Tibial nerve (tissue), 4 donors: ENCODE data around the gene ZNF92. TPM values are rescaled to one million over a fixed set of nuclear protein-coding genes. Genes with fewer than 3 reads are reported as not detected.

Experiments
- DNase-seq, 2 donors: peaks; one replicate each; pipeline ENCODE4 v3.0.0-alpha.2; 2019; ENCODE audit warnings: low spot score in 2 of 2
- H3K27ac ChIP-seq, 4 donors: fragments of 200-600 bp; sonication (generic) in 3 of 4; one replicate each; pipeline ENCODE4 v1.5.1; 2017 to 2019; ENCODE audit warnings: mild to moderate bottlenecking in 1 of 4
- H3K27me3 ChIP-seq, 2 donors: fragments of 200-600 bp; sonication (generic) in 1 of 2; one replicate each; pipeline versions ENCODE4 v1.5.1 to v1.6.0; 2017 to 2019
- H3K36me3 ChIP-seq, 3 donors: fragments of 200-600 bp; sonication (generic); one replicate each; pipeline ENCODE4 v1.5.1; 2018 to 2019
- H3K4me1 ChIP-seq, 4 donors: fragments of 200-600 bp; sonication (generic) in 3 of 4; one replicate each; pipeline ENCODE4 v1.5.1; 2017 to 2019
- H3K4me3 ChIP-seq, 4 donors: fragments of 200-600 bp; sonication (generic) in 3 of 4; one replicate each; pipeline ENCODE4 v1.5.1; 2017 to 2019; ENCODE audit warnings: mild to moderate bottlenecking in 1 of 4, moderate library complexity in 1 of 4
- H3K9me3 ChIP-seq, 4 donors: fragments of 200-600 bp; sonication (generic) in 3 of 4; one replicate each; pipeline ENCODE4 v1.5.1; 2017 to 2019
- CTCF ChIP-seq, 5 experiments: fragments of 200-600 bp in 3 of 5; fragments of 450-650 bp in 2 of 5; sonication (generic) in 3 of 5; IDR thresholded peaks; one replicate each; pipeline ENCODE4 v1.5.1; 2016 to 2019; ENCODE audit warnings: antibody characterized with exemption in 5 of 5, mild to moderate bottlenecking in 3 of 5, moderate library complexity in 2 of 5
- EP300 ChIP-seq, 2 donors: sonication (generic); formaldehyde crosslinking; IDR thresholded peaks; one replicate each; pipeline ENCODE4 v1.6.1; 2017; ENCODE audit warnings: antibody characterized with exemption in 2 of 2, mild to moderate bottlenecking in 1 of 2
- POLR2A ChIP-seq, 2 donors: fragments of 450-650 bp; IDR thresholded peaks; one replicate each; pipeline ENCODE4 v1.6.1; 2017; ENCODE audit warnings: antibody characterized with exemption in 2 of 2, mild to moderate bottlenecking in 2 of 2, moderate library complexity in 2 of 2
- WGBS, 2 donors: methylation state at CpG; one replicate each; pipeline ENCODE4 v1.1.5; 2018; 5-methylcytosine and 5-hydroxymethylcytosine counted together
- total RNA-seq, 4 donors: library from RNA; depleted of rRNA; stranded (reverse); fragments of >200 nt; gene quantifications; one replicate each; pipeline ENCODE4 v1.1.0, GENCODE V29; 2016

ZNF92 gene
- total RNA-seq, 4 donors from 2014 or later: 3.9 to 7.9 (median 5.1) TPM

- Histone ChIP-seq H3K27ac (no peak overlapping the region), H3K27me3 (no peaks in the 10 kb centered on the region), H3K36me3 (peaks cover 0 to 20% (median 5%) of the 10 kb centered on the region in 3 donors), H3K4me1 (peaks cover 0 to 18% (median 6%) of the 10 kb centered on the region in 4 donors), H3K9me3 (no peaks in the 10 kb centered on the region), H3K4me3 (no peak overlapping the region)
- TF ChIP-seq CTCF (IDR thresholded peaks at IDR 0.05) (no peak), EP300 (IDR thresholded peaks at IDR 0.05) (no peak), POLR2A (IDR thresholded peaks at IDR 0.05) (no peak)
- no peak for DNase-seq
- 66 to 94% methylated on average over 3 of the region's 3 CpGs for WGBS, 2 donors
These were observed 5.7 kb downstream of the ZNF92 start for GRCh38 chr7:65379318-65379717.

GRCh38 chr7:65381742-65382141 is 8.1 kb downstream of the ZNF92 start:
- Histone ChIP-seq H3K4me3 (no peak overlapping the region), H3K4me1 (no peaks in the 10 kb centered on the region), H3K9me3 (no peaks in the 10 kb centered on the region), H3K27me3 (no peaks in the 10 kb centered on the region), H3K36me3 (peaks cover 0 to 13% (median 5%) of the 10 kb centered on the region in 3 donors), H3K27ac (no peak overlapping the region)
- 88 to 93% methylated on average over 3 of the region's 3 CpGs for WGBS, 2 donors
- no peak for TF ChIP-seq EP300 (IDR thresholded peaks at IDR 0.05)
- TF ChIP-seq CTCF (IDR thresholded peaks at IDR 0.05): no peak
- TF ChIP-seq POLR2A (IDR thresholded peaks at IDR 0.05): no peak
- no peak for DNase-seq

- no peak for DNase-seq
- TF ChIP-seq CTCF (IDR thresholded peaks at IDR 0.05) (no peak), POLR2A (IDR thresholded peaks at IDR 0.05) (no peak), EP300 (IDR thresholded peaks at IDR 0.05) (no peak)
- Histone ChIP-seq H3K9me3 (no peaks in the 10 kb centered on the region), H3K27me3 (no peaks in the 10 kb centered on the region), H3K36me3 (peaks cover 0 to 19% (median 1%) of the 10 kb centered on the region in 3 donors), H3K27ac (no peak overlapping the region), H3K4me1 (no peaks in the 10 kb centered on the region), H3K4me3 (no peak overlapping the region)
- 78 to 79% methylated on average over 3 of the region's 3 CpGs for WGBS, 2 donors
These were observed 8.8 kb downstream of the ZNF92 start for GRCh38 chr7:65382452-65382851.

GRCh38 chr7:65387891-65388290 is 14.2 kb downstream of the ZNF92 start:
- WGBS, 2 donors: 97 to 98% methylated on average over 2 of the region's 2 CpGs
- H3K27ac ChIP-seq: no peak overlapping the region
- no peak overlapping the region for H3K4me3 ChIP-seq
- H3K36me3 ChIP-seq: peaks cover 0 to 56% (median 17%) of the 10 kb centered on the region in 3 donors
- no peaks in the 10 kb centered on the region for H3K27me3 ChIP-seq
- H3K9me3 ChIP-seq: no peaks in the 10 kb centered on the region
- TF ChIP-seq EP300 (IDR thresholded peaks at IDR 0.05): no peak
- no peak for TF ChIP-seq POLR2A (IDR thresholded peaks at IDR 0.05)
- no peak for TF ChIP-seq CTCF (IDR thresholded peaks at IDR 0.05)
- DNase-seq: no peak
- no peaks in the 10 kb centered on the region for H3K4me1 ChIP-seq

DNA sequence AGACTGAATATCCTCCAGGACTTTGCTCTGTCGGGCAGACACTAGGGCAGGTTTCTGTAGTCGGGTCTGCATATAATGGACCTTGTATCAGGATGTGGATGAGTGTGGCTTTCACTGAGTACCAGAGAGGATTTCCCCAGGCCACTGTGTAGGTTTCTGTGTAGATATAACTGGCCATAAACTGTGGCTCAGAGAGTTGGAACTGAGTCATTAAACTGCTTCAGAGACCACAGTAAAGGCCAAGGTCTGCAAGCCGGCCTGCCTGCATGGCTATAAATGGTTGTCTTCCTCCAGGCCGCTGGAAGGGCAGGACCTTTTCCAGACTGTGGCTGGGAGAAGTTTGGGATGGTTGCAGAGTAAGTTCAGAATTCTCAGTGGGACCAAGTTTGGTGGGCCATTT is 16.9 kb downstream of the ZNF92 start:
- 70 to 80% methylated on average over 4 of the region's 4 CpGs for WGBS, 2 donors
- Histone ChIP-seq H3K27me3 (no peaks in the 10 kb centered on the region), H3K9me3 (peaks cover 0 to 11% (median 1%) of the 10 kb centered on the region in 4 donors), H3K36me3 (peaks cover 0 to 75% (median 18%) of the 10 kb centered on the region in 3 donors), H3K4me1 (no peaks in the 10 kb centered on the region), H3K4me3 (no peak overlapping the region), H3K27ac (no peak overlapping the region)
- TF ChIP-seq CTCF (IDR thresholded peaks at IDR 0.05): no peak
- TF ChIP-seq EP300 (IDR thresholded peaks at IDR 0.05): no peak
- no peak for TF ChIP-seq POLR2A (IDR thresholded peaks at IDR 0.05)
- no peak for DNase-seq
